ENCODE measurements around the gene MSLN.

DNA sequence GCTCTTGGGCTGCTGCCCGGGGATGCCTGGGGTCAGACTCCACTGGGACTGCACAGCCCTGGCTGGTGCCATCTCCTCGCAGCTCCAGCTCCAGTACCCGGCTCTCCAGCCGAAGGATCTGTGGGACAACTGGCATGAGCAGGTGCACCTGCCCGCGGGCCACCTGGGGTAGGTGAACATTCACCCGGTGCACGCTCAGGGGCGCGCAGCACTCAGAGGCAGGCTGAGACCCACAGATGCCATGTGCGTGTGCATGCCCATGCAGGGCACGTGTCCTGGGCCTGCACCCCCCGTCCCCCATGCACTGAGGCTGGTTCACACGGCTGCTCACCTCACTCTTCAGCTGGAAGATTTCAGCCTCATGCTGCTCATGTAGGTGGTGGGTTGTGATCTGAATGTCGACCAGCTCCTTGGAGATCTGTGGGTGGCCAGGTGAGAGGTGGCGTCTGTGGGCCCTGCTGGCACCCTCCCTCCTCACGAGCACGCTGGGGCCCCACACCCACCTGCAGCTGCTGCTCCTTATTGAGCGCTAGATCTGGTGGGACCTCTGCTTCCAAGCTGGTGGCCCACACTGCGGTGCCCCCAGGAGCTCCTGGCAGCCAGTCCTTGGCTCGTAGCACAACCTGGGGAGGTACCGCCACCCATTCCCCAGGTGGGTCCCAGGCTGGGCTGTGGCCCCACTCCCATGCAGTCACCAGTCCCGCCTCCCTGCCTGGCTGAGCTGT is 34.9 kb upstream of the MSLN start:
- TF ChIP-seq POLR2A (IDR thresholded peaks at IDR 0.05) (peak in 1 of 4 donors; percentile 0), EP300 (IDR thresholded peaks at IDR 0.05) (no peak)
- TF ChIP-seq, protein P1, sequence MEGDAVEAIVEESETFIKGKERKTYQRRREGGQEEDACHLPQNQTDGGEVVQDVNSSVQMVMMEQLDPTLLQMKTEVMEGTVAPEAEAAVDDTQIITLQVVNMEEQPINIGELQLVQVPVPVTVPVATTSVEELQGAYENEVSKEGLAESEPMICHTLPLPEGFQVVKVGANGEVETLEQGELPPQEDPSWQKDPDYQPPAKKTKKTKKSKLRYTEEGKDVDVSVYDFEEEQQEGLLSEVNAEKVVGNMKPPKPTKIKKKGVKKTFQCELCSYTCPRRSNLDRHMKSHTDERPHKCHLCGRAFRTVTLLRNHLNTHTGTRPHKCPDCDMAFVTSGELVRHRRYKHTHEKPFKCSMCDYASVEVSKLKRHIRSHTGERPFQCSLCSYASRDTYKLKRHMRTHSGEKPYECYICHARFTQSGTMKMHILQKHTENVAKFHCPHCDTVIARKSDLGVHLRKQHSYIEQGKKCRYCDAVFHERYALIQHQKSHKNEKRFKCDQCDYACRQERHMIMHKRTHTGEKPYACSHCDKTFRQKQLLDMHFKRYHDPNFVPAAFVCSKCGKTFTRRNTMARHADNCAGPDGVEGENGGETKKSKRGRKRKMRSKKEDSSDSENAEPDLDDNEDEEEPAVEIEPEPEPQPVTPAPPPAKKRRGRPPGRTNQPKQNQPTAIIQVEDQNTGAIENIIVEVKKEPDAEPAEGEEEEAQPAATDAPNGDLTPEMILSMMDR (IDR thresholded peaks at IDR 0.05) = no peak

All from upper lobe of left lung (tissue), 4 donors.